ENCODE results near the gene CACNA1I. TPM values are rescaled to one million over a fixed set of nuclear protein-coding genes. Genes with fewer than 3 reads are reported as not detected.

CACNA1I gene
- total and polyA plus RNA-seq, 2 donors (not counting 3 experiments of a cell fraction or from before 2014, with no cell fraction given) = not detected

DNA sequence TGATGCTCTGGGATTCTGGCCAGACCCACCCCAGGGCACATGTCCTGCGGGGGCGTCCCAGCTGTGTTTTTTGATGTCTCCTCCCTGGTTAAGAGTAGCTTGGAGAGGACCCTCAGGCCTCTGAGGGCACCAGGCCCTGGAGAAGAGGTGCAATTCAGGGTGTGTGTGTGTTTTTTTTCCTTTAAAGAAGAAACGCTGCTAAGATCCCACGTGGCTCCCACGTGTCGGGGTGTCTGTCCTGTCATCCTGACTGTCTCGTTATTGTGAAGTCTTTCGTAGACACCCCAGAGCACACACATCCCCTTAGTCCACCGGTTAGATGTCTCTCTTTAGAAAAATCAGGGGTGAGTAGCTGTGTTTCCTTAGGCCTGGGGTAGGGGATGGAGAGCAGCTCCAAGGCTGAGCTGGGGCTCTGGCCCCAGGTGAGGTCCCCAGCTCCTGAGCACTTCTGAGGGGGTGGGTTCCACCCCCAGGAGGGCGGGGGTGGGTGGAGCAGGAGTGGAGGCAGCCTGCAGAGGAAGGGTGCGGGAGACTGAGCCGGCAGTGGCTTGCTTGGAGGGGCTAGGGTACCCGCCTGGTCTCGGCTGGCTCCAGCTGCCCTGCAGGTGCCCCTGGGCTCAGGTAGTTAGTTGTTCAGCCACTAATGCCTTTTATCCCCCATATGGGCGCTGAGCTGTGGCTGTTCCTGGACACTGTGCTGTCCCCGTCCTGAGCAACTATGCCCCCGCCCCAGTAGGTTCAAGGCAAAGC, 116.4 kb downstream of the CACNA1I start:
- dilution Hi-C loops (cut with MboI; ENCODE audit: extremely low pct_ligation_motif_present, low sequenced_read_pairs) = no loop called here
- TF ChIP-seq GATA2 (IDR thresholded peaks at IDR 0.05; ENCODE audit: insufficient read depth, insufficient read length, low read depth, low read length) (no peak), EZH2 (IDR thresholded peaks at IDR 0.05; ENCODE audit: borderline replicate concordance, low read depth, low read length, severe bottlenecking) (no peak), FOS (IDR thresholded peaks at IDR 0.05; ENCODE audit: borderline replicate concordance, insufficient read depth, low read length) (no peak), MYC (IDR thresholded peaks at IDR 0.05; ENCODE audit: low read depth, low read length) (no peak), POLR2AphosphoS5 (IDR thresholded peaks at IDR 0.05; ENCODE audit: insufficient read depth, low read depth, low read length) (no peak), POLR2A (IDR thresholded peaks at IDR 0.05; ENCODE audit: low read depth, low read length) (no peak), JUN (IDR thresholded peaks at IDR 0.05; ENCODE audit: borderline replicate concordance, insufficient read depth, insufficient read length, low read depth) (no peak)
- TF ChIP-seq, protein P1, sequence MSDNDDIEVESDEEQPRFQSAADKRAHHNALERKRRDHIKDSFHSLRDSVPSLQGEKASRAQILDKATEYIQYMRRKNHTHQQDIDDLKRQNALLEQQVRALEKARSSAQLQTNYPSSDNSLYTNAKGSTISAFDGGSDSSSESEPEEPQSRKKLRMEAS (IDR thresholded peaks at IDR 0.05; ENCODE audit: insufficient read depth, insufficient read length) = no peak
- TF ChIP-seq, protein P2, sequence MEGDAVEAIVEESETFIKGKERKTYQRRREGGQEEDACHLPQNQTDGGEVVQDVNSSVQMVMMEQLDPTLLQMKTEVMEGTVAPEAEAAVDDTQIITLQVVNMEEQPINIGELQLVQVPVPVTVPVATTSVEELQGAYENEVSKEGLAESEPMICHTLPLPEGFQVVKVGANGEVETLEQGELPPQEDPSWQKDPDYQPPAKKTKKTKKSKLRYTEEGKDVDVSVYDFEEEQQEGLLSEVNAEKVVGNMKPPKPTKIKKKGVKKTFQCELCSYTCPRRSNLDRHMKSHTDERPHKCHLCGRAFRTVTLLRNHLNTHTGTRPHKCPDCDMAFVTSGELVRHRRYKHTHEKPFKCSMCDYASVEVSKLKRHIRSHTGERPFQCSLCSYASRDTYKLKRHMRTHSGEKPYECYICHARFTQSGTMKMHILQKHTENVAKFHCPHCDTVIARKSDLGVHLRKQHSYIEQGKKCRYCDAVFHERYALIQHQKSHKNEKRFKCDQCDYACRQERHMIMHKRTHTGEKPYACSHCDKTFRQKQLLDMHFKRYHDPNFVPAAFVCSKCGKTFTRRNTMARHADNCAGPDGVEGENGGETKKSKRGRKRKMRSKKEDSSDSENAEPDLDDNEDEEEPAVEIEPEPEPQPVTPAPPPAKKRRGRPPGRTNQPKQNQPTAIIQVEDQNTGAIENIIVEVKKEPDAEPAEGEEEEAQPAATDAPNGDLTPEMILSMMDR (IDR thresholded peaks at IDR 0.05; ENCODE audit: extremely low read depth in 1 of 2, insufficient read depth in 1 of 2, low read depth in 1 of 2, low read length in 2 of 2) = no peak

More for the DNA sequence above, 116.4 kb downstream of the CACNA1I start:
- Histone ChIP-seq H2AFZ (ENCODE audit: low read depth, low read length) (no peak overlapping the region), H3K9me3 (replicated peaks; ENCODE audit: control insufficient read depth, insufficient read depth, low read length) (no peaks in the 10 kb centered on the region), H3K4me1 (ENCODE audit: control insufficient read depth, extremely low read depth, insufficient read depth, low read length) (no peaks in the 10 kb centered on the region), H3K9ac (replicated peaks; ENCODE audit: extremely low read depth, insufficient read depth, low read length) (no peak overlapping the region), H3K9me1 (replicated peaks; ENCODE audit: control insufficient read depth, extremely low read depth, insufficient read depth, low read length) (no peaks in the 10 kb centered on the region), H3K79me2 (ENCODE audit: control insufficient read depth, insufficient read depth, low read length) (no peaks in the 10 kb centered on the region), H3K36me3 (ENCODE audit: control insufficient read depth in 2 of 2, extremely low read depth in 1 of 2, insufficient read depth in 2 of 2, low read length in 2 of 2) (no peaks in the 10 kb centered on the region), H4K20me1 (replicated peaks; ENCODE audit: control insufficient read depth, extremely low read depth, insufficient read depth, low read length) (no peaks in the 10 kb centered on the region), H3K27ac (ENCODE audit: insufficient read depth, low read depth, low read length) (no peak overlapping the region), H3K27me3 (ENCODE audit: control insufficient read depth in 2 of 2, insufficient read depth in 2 of 2, low read length in 2 of 2) (peaks cover 10 to 12% of the 10 kb centered on the region in 2 experiments), H3K4me3 (replicated peaks in 1 of 3; ENCODE audit: insufficient read depth in 1 of 3, low read depth in 1 of 3, low read length in 3 of 3) (no peak overlapping the region), H3K4me2 (ENCODE audit: insufficient read depth, low read length) (no peak overlapping the region)
- ChIA-PET POLR2A (no interaction called here), CTCF (interaction anchor here (0.9 to 1.5 kb wide), 2 partner anchors 10 to 125 kb away, joined by 3 to 5 read pairs; no protein-coding TSS in a partner anchor)
- intact Hi-C loops (cut with micrococcal nuclease) = no loop called here
- FAIRE-seq (no peak), DNase-seq (ENCODE audit: low read depth, low spot score) (no peak)
- no TSS peak for BruUV-seq (replicated peaks)
